Stimulated activated naive CD4-positive, alpha-beta T cell (primary cell): ENCODE data around the gene KIF2A.

Source experiments
- DNase-seq, 6 experiments: peaks; one replicate each; lab custom pipeline; 2025; lab: John Stamatoyannopoulos, UW

KIF2A gene

GRCh38 chr5:62305715-62306322, at the start of gene KIF2A:
Gene KIF2A (plus strand): TSS chr5:62306206. CDS start chr5:62306473, 267 bp downstream.
- DNase-seq, result peak; percentile 85 to 98 (median 90)

- no peak for DNase-seq
Measured at GRCh38 chr5:62257020-62257367, 49.0 kb upstream of the KIF2A start.

DNA sequence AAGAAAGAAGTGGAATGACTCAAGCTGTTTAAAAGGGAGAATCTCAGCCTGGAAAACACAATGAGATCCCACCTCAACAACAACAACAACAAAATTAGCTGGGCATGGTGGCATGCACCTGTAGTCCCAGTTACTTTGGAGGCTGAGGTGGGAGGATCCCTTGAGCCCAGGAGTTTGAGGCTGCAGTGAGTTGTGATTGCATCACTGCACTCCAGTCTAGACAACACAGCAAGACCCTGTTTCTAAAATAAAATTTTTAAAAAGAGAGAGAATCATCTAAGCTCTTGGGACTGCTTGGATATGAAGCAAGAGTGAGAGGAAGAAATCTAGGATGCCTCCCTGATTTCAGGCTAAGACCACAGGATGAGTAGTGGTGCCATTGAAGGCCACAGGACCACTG, 47.4 kb upstream of the KIF2A start:
- DNase-seq, result no peak

DNA sequence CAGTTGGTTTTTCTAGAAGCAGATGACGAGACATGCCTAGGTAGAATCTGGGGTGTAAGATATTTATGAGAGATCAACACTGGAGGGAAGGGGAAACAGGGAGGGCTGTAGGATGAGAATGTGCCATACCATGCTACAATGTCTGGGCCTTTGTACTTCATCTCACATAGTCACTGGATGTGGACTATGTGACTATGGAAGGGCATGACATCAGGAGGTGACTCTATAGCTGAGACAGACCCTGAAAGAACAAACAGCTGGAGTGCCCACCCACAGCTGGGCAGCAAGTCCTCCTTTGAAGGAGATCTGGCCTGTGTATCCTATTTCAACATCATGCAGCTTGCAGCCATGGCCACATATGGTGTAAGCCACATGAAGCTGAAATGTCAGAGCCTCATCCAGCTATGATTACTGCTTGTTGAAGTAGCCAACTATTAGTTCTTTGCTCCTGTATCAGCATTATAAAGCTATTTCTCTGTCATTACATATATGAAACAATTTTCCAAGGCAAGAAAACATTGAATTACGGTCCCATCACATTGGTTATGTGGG, 46.2 kb upstream of the KIF2A start:
- DNase-seq, result no peak

DNA sequence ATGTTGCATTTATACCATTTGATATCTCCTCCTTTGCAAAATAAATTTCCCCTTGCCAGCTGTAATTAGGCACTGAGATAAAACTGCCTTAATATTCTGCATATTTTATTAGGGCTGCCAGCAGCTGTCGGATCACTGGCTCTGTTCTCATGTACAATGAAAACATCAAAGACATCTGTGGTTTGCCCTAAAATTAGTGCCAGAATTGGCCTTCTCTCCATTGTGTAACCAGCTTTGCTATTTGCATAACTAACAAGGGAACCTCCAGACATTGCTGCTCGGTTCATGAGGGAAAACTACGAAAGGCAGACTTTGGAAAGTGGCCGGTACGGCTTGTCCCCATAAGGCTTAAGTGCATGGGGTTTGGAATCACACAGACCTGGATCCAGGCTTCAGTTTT, 45.5 kb upstream of the KIF2A start:
- no peak for DNase-seq

- no peak for DNase-seq
Measured at GRCh38 chr5:62263401-62263800, 42.6 kb upstream of the KIF2A start.

DNA sequence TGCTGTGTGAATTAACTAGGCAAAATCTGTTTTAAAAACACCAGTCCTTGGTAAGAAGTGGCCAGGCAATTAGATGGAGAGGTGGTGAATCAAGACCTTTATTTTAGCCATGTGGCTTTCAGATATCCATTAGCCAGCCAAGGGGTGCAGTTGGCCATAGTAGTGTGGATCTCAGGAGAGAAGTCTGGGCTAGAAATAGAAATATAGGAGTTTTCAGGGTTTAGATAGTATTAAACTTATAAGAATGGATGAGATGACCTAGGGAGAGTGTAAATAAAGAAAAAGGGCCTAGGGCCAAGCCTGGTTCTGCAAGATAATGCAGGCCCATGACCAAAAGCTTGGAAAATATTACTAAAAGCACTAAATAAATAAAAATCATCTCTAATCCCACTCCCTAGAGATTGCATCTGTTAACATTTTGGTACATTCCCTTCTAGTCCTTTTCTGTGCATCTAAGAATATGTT, 40.3 kb upstream of the KIF2A start:
- DNase-seq, result no peak

- DNase-seq, result no peak
Measured at GRCh38 chr5:62266573-62266972, 39.4 kb upstream of the KIF2A start.

- no peak for DNase-seq
Measured at GRCh38 chr5:62268234-62268633, 37.8 kb upstream of the KIF2A start.

- peak in 2 of 6 experiments; percentile 10 to 27 for DNase-seq
Measured at GRCh38 chr5:62268792-62269191, 37.2 kb upstream of the KIF2A start.

- DNase-seq, result no peak
Measured at GRCh38 chr5:62271370-62271769, 34.6 kb upstream of the KIF2A start.

DNA sequence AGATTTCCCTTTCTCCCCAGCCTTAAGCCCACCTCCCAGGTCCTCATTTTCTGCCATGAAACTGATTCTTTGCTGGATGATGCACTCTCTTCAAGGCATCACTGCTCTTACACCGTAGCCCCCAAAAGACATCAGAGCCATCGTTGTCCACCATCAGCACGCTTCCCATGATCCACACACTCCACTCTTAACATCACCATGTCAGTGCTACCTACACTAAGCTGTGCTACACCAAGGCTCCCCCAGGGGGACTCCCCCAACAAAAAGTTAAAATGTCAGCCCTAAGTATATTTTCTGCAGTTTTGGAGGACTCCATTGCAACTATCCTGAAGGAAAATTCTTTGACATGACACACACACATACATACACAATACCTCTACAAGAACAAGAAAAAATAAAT, 34.1 kb upstream of the KIF2A start:
- no peak for DNase-seq

DNA sequence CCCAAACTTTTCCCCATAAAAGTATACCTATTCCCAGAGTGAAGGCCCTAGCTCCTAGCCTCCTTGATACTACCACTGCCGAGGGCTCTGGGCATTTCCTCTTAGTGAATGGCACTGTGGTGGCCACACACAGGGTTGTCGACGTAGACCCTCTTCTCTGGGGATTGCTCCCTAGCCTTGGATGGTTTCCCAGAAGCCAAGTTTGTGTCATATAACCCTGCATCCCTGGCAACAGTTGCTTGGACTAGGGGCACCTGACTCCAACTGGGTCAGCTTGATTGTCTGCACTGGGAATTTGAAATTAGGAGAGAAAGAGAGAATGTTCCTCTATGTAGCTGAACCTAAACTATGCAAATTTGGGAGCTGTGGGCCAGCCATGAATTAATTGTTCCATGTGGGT, 32.3 kb upstream of the KIF2A start:
- no peak for DNase-seq

DNA sequence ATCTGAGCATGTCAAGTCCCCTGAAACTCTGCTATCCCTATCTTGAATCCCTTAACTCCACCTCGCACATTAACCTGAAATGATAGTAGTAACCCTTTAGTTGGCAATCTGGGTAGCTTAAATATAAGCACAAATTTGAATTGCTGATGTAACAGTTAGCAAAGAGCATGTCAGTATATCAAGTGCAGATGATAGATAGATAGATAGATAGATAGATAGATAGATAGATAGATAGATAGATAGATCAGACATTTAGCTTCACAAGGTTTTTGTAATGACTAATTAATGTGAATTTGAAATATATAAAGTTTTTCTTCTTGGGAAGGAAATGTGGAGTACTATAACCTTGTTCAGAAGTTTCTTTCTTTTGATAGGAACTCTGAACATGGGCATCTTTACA, 30.4 kb upstream of the KIF2A start:
- DNase-seq, result no peak

GRCh38 chr5:62281411-62281810, 24.6 kb upstream of the KIF2A start:
- no peak for DNase-seq

GRCh38 chr5:62282064-62282463, 23.9 kb upstream of the KIF2A start:
- DNase-seq, result no peak

DNA sequence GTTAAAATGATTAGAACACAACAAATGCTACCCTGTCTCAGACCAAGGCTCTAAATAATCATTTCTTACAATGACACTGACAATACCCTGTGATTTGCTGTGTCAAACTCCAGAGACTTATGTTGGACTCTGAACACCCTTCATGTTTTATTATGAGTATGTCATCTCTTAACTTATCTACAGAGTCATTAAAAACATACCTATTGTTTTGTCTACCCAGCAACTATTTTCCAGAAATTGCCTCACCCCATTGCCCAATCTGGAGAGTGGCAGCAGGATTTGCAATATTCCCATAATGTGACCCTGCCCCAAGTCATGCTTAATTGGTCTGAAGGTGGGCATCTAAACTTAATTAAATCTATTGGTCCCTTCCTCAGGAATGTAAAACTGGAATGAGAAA, 23.0 kb upstream of the KIF2A start:
- DNase-seq, result no peak

GRCh38 chr5:62283861-62284260, 22.1 kb upstream of the KIF2A start:
- no peak for DNase-seq

GRCh38 chr5:62284946-62285891, 20.8 kb upstream of the KIF2A start:
- peak in 2 of 6 experiments; percentile 3 to 7 for DNase-seq

DNA sequence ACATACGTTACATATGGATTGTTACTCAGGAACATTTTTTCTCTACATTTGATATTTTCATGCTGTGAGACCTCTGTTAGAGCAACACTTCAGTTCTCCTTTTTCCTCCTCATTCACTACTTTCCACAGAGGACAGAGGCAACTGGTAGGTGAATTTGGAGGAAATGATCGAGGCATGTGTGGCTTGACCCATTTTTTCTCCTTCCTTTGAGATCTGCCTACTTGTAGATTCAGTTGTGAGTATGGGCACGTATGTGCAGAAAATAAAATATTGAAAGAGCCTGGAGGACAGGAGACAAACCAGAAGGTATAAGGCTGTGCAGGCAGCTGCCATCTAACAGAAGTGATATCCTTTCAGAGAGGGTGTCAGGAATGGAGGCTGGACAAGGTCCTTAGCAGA, 19.2 kb upstream of the KIF2A start:
- DNase-seq, result no peak

DNA sequence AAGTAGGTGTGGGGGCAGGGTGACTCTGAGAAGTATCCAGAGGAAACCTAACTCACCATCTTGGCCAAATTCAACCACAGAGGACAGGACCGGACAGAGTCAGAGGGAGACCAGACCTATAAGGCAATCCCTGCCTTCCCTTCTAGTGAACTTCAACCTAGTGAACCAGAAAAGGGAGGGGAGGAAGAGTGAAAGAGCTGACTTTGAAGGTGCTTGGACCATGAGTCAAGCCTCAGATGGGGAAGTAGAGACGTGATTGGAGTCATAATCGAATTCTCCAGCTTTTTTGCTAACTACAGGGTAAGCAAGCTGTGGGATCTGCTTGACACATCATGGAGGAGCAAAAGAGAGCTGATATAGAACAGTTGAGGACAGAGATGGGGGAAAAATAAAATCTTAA, 18.8 kb upstream of the KIF2A start:
- DNase-seq, result no peak

DNA sequence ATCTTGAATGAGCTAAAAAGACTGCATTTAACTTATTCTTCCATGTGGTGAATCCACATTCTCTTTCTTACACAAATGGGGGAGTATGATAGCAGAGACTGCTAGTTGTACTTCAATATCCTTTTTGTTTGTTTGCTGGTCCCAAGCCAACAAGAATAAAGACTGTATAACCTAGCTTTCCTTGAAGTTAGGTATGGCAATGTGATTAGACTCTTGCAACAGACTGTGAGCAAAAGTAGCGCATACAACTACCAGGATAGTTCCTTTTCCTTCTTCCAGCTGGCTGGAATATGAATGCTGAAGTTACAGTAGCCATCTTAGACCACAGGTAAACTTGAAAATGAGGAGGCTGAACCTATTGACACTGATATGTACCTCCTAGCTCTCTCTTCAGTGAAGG, 17.9 kb upstream of the KIF2A start:
- no peak for DNase-seq

- DNase-seq, result no peak
Measured at GRCh38 chr5:62289813-62290212, 16.2 kb upstream of the KIF2A start.
